WTC11 (cell line): ENCODE results near the gene CEP78. TPM values are rescaled to one million over a fixed set of nuclear protein-coding genes. Genes with fewer than 3 reads are reported as not detected.

ENCODE experiments used
- ATAC-seq: fragments of 200-7000 bp; cut with Tn5 transposase; 2 replicates; pipeline ENCODE4 v1.10.0; 2021; ENCODE audit warnings: mild to moderate bottlenecking, moderate library complexity
- CTCF ChIA-PET: fragments of 300-600 bp; sonication (Branson Sonifier 250); formaldehyde crosslinking; loops from one replicate; lab custom pipeline; 2021; ENCODE audit warnings: antibody characterized with exemption; lab: Charles Lee
- POLR2A ChIA-PET: fragments of 350-600 bp; sonication (Branson Sonifier 250); formaldehyde crosslinking; loops from one replicate; lab custom pipeline; 2021; ENCODE audit warnings: antibody characterized with exemption; lab: Charles Lee
- DNase-seq: peaks from one replicate; pipeline ENCODE4 v3.0.0; 2021; ENCODE audit warnings: low spot score
- H3K27ac Mint-ChIP-seq: 2 replicates; pipeline ENCODE4 v1.8.0; 2021; ENCODE audit warnings: mixed read lengths
- H3K27me3 Mint-ChIP-seq: 2 replicates; pipeline ENCODE4 v1.8.0; 2021; ENCODE audit warnings: low read depth, mild to moderate bottlenecking, moderate library complexity, mixed read lengths
- H3K36me3 Mint-ChIP-seq: 2 replicates; pipeline ENCODE4 v1.8.0; 2021; ENCODE audit warnings: mixed read lengths
- H3K4me1 Mint-ChIP-seq: 2 replicates; pipeline ENCODE4 v1.8.0; 2022; ENCODE audit warnings: mixed read lengths
- H3K4me3 Mint-ChIP-seq: 2 replicates; pipeline ENCODE4 v1.8.0; 2021; ENCODE audit warnings: mild to moderate bottlenecking, moderate library complexity, mixed read lengths
- H3K9me3 Mint-ChIP-seq: 2 replicates; pipeline ENCODE4 v1.8.0; 2021; ENCODE audit warnings: mixed read lengths
- CREM ChIP-seq: sonication (generic); formaldehyde crosslinking; IDR thresholded peaks from 2 replicates; pipeline ENCODE4 v1.8.1; 2022; ENCODE audit warnings: mild to moderate bottlenecking, missing genetic modification reagents, moderate library complexity
- ELF4 ChIP-seq: sonication (generic); formaldehyde crosslinking; IDR thresholded peaks from 2 replicates; pipeline ENCODE4 v1.8.1; 2022; ENCODE audit warnings: low read depth, mild to moderate bottlenecking, moderate library complexity, missing genetic modification reagents
- GRHL2 ChIP-seq: fragments of 250-450 bp; sonication (Bioruptor Pico); IDR thresholded peaks from 2 replicates; pipeline ENCODE4 v1.8.0; 2022; ENCODE audit warnings: mild to moderate bottlenecking, moderate library complexity; ENCODE audit not compliant: insufficient replicate concordance, severe bottlenecking
- IRF2 ChIP-seq: sonication (generic); formaldehyde crosslinking; IDR thresholded peaks from 2 replicates; pipeline ENCODE4 v1.8.0; 2022; ENCODE audit warnings: low read depth, missing genetic modification reagents, borderline replicate concordance
- MXD4 ChIP-seq: fragments of 250-450 bp; sonication (Bioruptor Pico); IDR thresholded peaks from 2 replicates; pipeline ENCODE4 v1.8.0; 2021; ENCODE audit warnings: mild to moderate bottlenecking, moderate library complexity, borderline replicate concordance
- MYBL2 ChIP-seq: sonication (generic); formaldehyde crosslinking; IDR thresholded peaks from 2 replicates; pipeline ENCODE4 v1.8.1; 2023; ENCODE audit warnings: mild to moderate bottlenecking, moderate library complexity, missing genetic modification reagents
- NR1H2 ChIP-seq: sonication (generic); formaldehyde crosslinking; IDR thresholded peaks from 2 replicates; pipeline ENCODE4 v1.9.0; 2021; ENCODE audit warnings: mild to moderate bottlenecking, moderate library complexity, missing genetic modification reagents
- NR3C1 ChIP-seq: sonication (generic); formaldehyde crosslinking; conservative IDR thresholded peaks from 2 replicates; pipeline ENCODE4 v1.8.1; 2023; ENCODE audit warnings: low read depth, mild to moderate bottlenecking, missing genetic modification reagents
- OVOL2 ChIP-seq: fragments of 250-450 bp; sonication (Bioruptor Pico); IDR thresholded peaks from 2 replicates; pipeline ENCODE4 v1.9.0; 2021; ENCODE audit warnings: mild to moderate bottlenecking, borderline replicate concordance
- RELA ChIP-seq: sonication (generic); formaldehyde crosslinking; IDR thresholded peaks from 2 replicates; pipeline ENCODE4 v1.8.1; 2022; ENCODE audit warnings: missing genetic modification reagents, mild to moderate bottlenecking, borderline replicate concordance
- SOX15 ChIP-seq: fragments of 250-450 bp; sonication (Bioruptor Pico); IDR thresholded peaks from 2 replicates; pipeline ENCODE4 v1.9.0; 2021; ENCODE audit warnings: mild to moderate bottlenecking
- TCF7 ChIP-seq: sonication (generic); formaldehyde crosslinking; IDR thresholded peaks from 2 replicates; pipeline ENCODE4 v1.8.0; 2022; ENCODE audit warnings: mild to moderate bottlenecking, low read depth, missing genetic modification reagents, moderate library complexity
- TEAD4 ChIP-seq: sonication (generic); formaldehyde crosslinking; IDR thresholded peaks from 2 replicates; pipeline ENCODE4 v1.8.0; 2022; ENCODE audit warnings: mild to moderate bottlenecking, missing genetic modification reagents
- TP53 ChIP-seq: sonication (generic); formaldehyde crosslinking; IDR thresholded peaks from 2 replicates; pipeline ENCODE4 v1.8.1; 2023; ENCODE audit warnings: mild to moderate bottlenecking, missing genetic modification reagents
- ZNF219 ChIP-seq: sonication (generic); formaldehyde crosslinking; IDR thresholded peaks from 2 replicates; pipeline ENCODE4 v1.8.0; 2023; ENCODE audit warnings: missing genetic modification reagents, mild to moderate bottlenecking, borderline replicate concordance
- ZNF263 ChIP-seq: sonication (generic); formaldehyde crosslinking; IDR thresholded peaks from 2 replicates; pipeline ENCODE4 v1.8.1; 2022; ENCODE audit warnings: low read depth, mild to moderate bottlenecking, moderate library complexity, missing genetic modification reagents
- total RNA-seq: library from RNA; stranded (reverse); gene quantifications from 3 replicates; pipeline ENCODE4 v1.2.3, GENCODE V29; 2021
- TF ChIP-seq, protein P1 (sequence below): fragments of 250-450 bp; sonication (Bioruptor Pico); IDR thresholded peaks from 2 replicates; pipeline ENCODE4 v1.8.0; 2021; ENCODE audit warnings: mild to moderate bottlenecking
- TF ChIP-seq, protein P2 (sequence below): sonication (generic); formaldehyde crosslinking; IDR thresholded peaks from 2 replicates; pipeline ENCODE4 v1.8.1; 2023; ENCODE audit warnings: mild to moderate bottlenecking, missing genetic modification reagents
- TF ChIP-seq, protein P3 (sequence below): sonication (generic); formaldehyde crosslinking; IDR thresholded peaks from 2 replicates; pipeline ENCODE4 v1.8.0; 2023; ENCODE audit warnings: missing genetic modification reagents
- TF ChIP-seq, protein P4 (sequence below): sonication (generic); formaldehyde crosslinking; IDR thresholded peaks from 2 replicates; pipeline ENCODE4 v1.8.1; 2023; ENCODE audit warnings: mild to moderate bottlenecking, missing genetic modification reagents, borderline replicate concordance
- TF ChIP-seq, protein P5 (sequence below): sonication (generic); formaldehyde crosslinking; IDR thresholded peaks from 2 replicates; pipeline ENCODE4 v1.8.0; 2023; ENCODE audit warnings: mild to moderate bottlenecking, missing genetic modification reagents

The CEP78 gene
- total RNA-seq, 1 experiment from 2014 or later: 42.0 TPM

DNA sequence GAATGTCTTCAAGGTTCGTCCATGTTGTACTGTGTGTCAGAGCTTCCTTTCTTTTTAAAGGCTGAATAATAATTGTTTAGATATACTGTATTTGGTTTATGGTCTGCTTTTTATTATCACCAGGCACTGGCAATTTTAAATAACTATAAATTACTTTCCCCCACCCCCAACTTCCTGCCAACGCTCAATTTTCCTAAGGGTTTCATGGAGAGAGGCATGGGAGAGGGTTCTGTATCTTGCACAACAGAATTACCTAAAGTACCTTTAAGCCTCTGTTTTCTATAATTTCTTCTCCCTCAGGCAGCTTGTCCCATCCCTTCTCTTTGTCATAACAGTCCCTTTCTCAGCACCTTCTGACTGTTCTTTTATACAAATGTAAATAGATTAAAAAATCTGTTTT is 71.5 kb downstream of the CEP78 start:
- H3K36me3 Mint-ChIP-seq: peaks cover 85% of the 10 kb centered on the region
- H3K9me3 Mint-ChIP-seq: no peaks in the 10 kb centered on the region
- ChIA-PET CTCF (no interaction called here), POLR2A (interaction anchor here (5.2 kb wide), 1 partner anchor 10 kb away, joined by 24 read pairs; the partner anchor contains the start of gene PSAT1)
- ATAC-seq (no peak), DNase-seq (no peak)
- H3K27me3 Mint-ChIP-seq: no peaks in the 10 kb centered on the region
- no peak overlapping the region for H3K4me3 Mint-ChIP-seq
- H3K4me1 Mint-ChIP-seq: no peaks in the 10 kb centered on the region
- 0 out of 2 replicates have a peak overlapping the region, but pooled peaks have one; percentile 76 for H3K27ac Mint-ChIP-seq
- TF ChIP-seq, protein P1, sequence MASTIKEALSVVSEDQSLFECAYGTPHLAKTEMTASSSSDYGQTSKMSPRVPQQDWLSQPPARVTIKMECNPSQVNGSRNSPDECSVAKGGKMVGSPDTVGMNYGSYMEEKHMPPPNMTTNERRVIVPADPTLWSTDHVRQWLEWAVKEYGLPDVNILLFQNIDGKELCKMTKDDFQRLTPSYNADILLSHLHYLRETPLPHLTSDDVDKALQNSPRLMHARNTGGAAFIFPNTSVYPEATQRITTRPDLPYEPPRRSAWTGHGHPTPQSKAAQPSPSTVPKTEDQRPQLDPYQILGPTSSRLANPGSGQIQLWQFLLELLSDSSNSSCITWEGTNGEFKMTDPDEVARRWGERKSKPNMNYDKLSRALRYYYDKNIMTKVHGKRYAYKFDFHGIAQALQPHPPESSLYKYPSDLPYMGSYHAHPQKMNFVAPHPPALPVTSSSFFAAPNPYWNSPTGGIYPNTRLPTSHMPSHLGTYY (CRISPR knock-in tag): no peak
- TF ChIP-seq CREM (CRISPR knock-in tag) (no peak), ZNF219 (CRISPR knock-in tag) (no peak), MXD4 (CRISPR knock-in tag) (no peak), SOX15 (no peak), RELA (CRISPR knock-in tag) (no peak), TCF7 (CRISPR knock-in tag) (no peak), ZNF263 (no peak), NR3C1 (no peak), NR1H2 (CRISPR knock-in tag) (no peak), MYBL2 (CRISPR knock-in tag) (no peak)
- TF ChIP-seq, protein P2, sequence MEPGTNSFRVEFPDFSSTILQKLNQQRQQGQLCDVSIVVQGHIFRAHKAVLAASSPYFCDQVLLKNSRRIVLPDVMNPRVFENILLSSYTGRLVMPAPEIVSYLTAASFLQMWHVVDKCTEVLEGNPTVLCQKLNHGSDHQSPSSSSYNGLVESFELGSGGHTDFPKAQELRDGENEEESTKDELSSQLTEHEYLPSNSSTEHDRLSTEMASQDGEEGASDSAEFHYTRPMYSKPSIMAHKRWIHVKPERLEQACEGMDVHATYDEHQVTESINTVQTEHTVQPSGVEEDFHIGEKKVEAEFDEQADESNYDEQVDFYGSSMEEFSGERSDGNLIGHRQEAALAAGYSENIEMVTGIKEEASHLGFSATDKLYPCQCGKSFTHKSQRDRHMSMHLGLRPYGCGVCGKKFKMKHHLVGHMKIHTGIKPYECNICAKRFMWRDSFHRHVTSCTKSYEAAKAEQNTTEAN (CRISPR knock-in tag): no peak

DNA sequence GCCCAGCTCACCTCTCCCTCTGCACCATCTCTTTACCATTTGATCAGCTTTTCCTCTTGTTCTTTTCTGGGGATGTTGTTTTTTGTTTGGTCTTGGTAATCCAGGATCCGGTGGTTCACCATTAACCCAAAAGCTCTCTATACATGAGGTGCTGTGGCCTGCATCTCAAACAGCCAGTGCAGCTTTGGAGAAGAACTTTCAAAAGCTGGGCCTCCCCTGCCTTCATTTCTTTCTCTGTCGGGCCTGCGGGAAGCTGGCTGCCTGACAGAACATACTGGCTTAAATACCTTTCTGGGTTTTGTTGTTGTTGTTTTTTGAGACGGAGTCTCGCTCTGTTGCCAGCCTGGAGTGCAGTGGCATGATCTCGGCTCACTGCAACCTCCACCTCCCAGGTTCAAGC is 73.2 kb downstream of the CEP78 start:
- CTCF ChIA-PET: interaction anchor here (0.7 kb wide), 1 partner anchor 60 kb away, joined by 3 read pairs; no protein-coding TSS in a partner anchor

DNA sequence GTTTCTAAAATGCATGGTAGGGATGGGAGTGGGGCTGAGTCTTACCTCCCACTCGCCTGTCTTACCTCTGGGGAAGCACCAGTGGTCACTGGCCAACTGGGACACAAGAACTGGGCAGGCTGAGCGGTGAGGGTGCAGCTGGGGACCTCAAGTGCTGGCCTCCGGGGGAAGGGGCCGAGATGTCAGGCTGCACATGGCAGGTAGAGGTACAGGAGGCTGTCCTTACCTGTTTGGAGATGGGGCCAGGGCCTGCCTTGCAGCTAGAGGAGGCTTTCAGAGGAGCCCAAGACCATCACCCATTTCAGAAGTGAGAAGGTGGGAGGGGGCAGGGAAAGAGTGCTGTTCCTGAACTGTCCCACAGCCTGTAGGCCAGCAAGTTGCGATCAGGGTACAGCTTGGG is 75.2 kb downstream of the CEP78 start:
- no peak for TF ChIP-seq TP53 (CRISPR knock-in tag)
- TF ChIP-seq, protein P3, sequence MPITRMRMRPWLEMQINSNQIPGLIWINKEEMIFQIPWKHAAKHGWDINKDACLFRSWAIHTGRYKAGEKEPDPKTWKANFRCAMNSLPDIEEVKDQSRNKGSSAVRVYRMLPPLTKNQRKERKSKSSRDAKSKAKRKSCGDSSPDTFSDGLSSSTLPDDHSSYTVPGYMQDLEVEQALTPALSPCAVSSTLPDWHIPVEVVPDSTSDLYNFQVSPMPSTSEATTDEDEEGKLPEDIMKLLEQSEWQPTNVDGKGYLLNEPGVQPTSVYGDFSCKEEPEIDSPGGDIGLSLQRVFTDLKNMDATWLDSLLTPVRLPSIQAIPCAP: no peak
- TF ChIP-seq, protein P2 (CRISPR knock-in tag): no peak
- no peak for TF ChIP-seq ELF4 (CRISPR knock-in tag)
- TF ChIP-seq GRHL2: no peak
- no peak for TF ChIP-seq SOX15
- TF ChIP-seq IRF2 (CRISPR knock-in tag): no peak
- TF ChIP-seq NR1H2 (CRISPR knock-in tag): no peak
- TF ChIP-seq, protein P4, sequence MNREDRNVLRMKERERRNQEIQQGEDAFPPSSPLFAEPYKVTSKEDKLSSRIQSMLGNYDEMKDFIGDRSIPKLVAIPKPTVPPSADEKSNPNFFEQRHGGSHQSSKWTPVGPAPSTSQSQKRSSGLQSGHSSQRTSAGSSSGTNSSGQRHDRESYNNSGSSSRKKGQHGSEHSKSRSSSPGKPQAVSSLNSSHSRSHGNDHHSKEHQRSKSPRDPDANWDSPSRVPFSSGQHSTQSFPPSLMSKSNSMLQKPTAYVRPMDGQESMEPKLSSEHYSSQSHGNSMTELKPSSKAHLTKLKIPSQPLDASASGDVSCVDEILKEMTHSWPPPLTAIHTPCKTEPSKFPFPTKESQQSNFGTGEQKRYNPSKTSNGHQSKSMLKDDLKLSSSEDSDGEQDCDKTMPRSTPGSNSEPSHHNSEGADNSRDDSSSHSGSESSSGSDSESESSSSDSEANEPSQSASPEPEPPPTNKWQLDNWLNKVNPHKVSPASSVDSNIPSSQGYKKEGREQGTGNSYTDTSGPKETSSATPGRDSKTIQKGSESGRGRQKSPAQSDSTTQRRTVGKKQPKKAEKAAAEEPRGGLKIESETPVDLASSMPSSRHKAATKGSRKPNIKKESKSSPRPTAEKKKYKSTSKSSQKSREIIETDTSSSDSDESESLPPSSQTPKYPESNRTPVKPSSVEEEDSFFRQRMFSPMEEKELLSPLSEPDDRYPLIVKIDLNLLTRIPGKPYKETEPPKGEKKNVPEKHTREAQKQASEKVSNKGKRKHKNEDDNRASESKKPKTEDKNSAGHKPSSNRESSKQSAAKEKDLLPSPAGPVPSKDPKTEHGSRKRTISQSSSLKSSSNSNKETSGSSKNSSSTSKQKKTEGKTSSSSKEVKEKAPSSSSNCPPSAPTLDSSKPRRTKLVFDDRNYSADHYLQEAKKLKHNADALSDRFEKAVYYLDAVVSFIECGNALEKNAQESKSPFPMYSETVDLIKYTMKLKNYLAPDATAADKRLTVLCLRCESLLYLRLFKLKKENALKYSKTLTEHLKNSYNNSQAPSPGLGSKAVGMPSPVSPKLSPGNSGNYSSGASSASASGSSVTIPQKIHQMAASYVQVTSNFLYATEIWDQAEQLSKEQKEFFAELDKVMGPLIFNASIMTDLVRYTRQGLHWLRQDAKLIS: no peak
- TF ChIP-seq, protein P5, sequence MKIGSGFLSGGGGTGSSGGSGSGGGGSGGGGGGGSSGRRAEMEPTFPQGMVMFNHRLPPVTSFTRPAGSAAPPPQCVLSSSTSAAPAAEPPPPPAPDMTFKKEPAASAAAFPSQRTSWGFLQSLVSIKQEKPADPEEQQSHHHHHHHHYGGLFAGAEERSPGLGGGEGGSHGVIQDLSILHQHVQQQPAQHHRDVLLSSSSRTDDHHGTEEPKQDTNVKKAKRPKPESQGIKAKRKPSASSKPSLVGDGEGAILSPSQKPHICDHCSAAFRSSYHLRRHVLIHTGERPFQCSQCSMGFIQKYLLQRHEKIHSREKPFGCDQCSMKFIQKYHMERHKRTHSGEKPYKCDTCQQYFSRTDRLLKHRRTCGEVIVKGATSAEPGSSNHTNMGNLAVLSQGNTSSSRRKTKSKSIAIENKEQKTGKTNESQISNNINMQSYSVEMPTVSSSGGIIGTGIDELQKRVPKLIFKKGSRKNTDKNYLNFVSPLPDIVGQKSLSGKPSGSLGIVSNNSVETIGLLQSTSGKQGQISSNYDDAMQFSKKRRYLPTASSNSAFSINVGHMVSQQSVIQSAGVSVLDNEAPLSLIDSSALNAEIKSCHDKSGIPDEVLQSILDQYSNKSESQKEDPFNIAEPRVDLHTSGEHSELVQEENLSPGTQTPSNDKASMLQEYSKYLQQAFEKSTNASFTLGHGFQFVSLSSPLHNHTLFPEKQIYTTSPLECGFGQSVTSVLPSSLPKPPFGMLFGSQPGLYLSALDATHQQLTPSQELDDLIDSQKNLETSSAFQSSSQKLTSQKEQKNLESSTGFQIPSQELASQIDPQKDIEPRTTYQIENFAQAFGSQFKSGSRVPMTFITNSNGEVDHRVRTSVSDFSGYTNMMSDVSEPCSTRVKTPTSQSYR (CRISPR knock-in tag): no peak
- TF ChIP-seq TEAD4 (CRISPR knock-in tag): no peak
- Mint-ChIP-seq H3K9me3 (no peaks in the 10 kb centered on the region), H3K36me3 (peaks cover 83% of the 10 kb centered on the region), H3K27me3 (no peaks in the 10 kb centered on the region), H3K4me3 (no peak overlapping the region), H3K27ac (no peak overlapping the region), H3K4me1 (no peaks in the 10 kb centered on the region)
- ChIA-PET CTCF (no interaction called here), POLR2A (interaction anchor here (0.8 to 5.2 kb wide), 2 partner anchors 11 to 14 kb away, joined by 3 to 24 read pairs; partner anchors contain the start of gene PSAT1)
- ATAC-seq (no peak), DNase-seq (no peak)

More for the DNA sequence above, 73.2 kb downstream of the CEP78 start:
- no peak for DNase-seq
- no peaks in the 10 kb centered on the region for H3K27me3 Mint-ChIP-seq
- no peak for ATAC-seq
- no peak for TF ChIP-seq OVOL2 (CRISPR knock-in tag)
- TF ChIP-seq, all 79 proteins: peak for 0
- Mint-ChIP-seq H3K4me1 (no peaks in the 10 kb centered on the region), H3K27ac (no peak overlapping the region), H3K4me3 (no peak overlapping the region), H3K36me3 (peaks cover 85% of the 10 kb centered on the region), H3K9me3 (no peaks in the 10 kb centered on the region)
- POLR2A ChIA-PET: interaction anchor here (5.2 kb wide), 1 partner anchor 12 kb away, joined by 24 read pairs; the partner anchor contains the start of gene PSAT1
